DLD1 (cell line): ENCODE data around the gene GPR39.

Source experiments
- in situ Hi-C: cut with HindIII; loops from 2 replicates; pipeline ENCODE4 v1.10.0; 2017; ENCODE audit warnings: low sequenced_read_pairs

GPR39 gene

GRCh38 chr2:132668987-132669907, 252.6 kb downstream of the GPR39 start:
- in situ Hi-C loops: no loop called here

- in situ Hi-C loops: no loop called here
Observed at GRCh38 chr2:132669908-132670495, 253.4 kb downstream of the GPR39 start, which contains the start of gene LYPD1. Gene LYPD1, minus strand, starts transcription at chr2:132670205. Its CDS starts 273 bp downstream, at chr2:132669932.

- in situ Hi-C loops: no loop called here
Observed at GRCh38 chr2:132670496-132671150, 254.0 kb downstream of the GPR39 start.

- in situ Hi-C loops: no loop called here
Observed at GRCh38 chr2:132671151-132671835, 254.7 kb downstream of the GPR39 start.

- in situ Hi-C loops: no loop called here
Observed at GRCh38 chr2:132676999-132677398, 260.4 kb downstream of the GPR39 start.

GRCh38 chr2:132677661-132678060, 261.1 kb downstream of the GPR39 start:
- in situ Hi-C loops: no loop called here

- in situ Hi-C loops: no loop called here
Observed at GRCh38 chr2:132678483-132678882, 261.9 kb downstream of the GPR39 start.

GRCh38 chr2:132680544-132680943, 263.9 kb downstream of the GPR39 start:
- in situ Hi-C loops: no loop called here

- in situ Hi-C loops: no loop called here
Observed at GRCh38 chr2:132681766-132682165, 265.2 kb downstream of the GPR39 start.

- in situ Hi-C loops: no loop called here
Observed at GRCh38 chr2:132690664-132691303, 274.2 kb downstream of the GPR39 start.

GRCh38 chr2:132691556-132691955, 275.0 kb downstream of the GPR39 start:
- in situ Hi-C loops: no loop called here

- in situ Hi-C loops: no loop called here
Observed at GRCh38 chr2:132692816-132693215, 276.2 kb downstream of the GPR39 start.
